ENCODE measurements around the gene USP9X.

Gene USP9X

GRCh38 chrX:41127477-41128192, 42.4 kb downstream of the USP9X start:
- DNase-seq (ENCODE audit: low spot score), result no peak
- TF ChIP-seq, protein P1, sequence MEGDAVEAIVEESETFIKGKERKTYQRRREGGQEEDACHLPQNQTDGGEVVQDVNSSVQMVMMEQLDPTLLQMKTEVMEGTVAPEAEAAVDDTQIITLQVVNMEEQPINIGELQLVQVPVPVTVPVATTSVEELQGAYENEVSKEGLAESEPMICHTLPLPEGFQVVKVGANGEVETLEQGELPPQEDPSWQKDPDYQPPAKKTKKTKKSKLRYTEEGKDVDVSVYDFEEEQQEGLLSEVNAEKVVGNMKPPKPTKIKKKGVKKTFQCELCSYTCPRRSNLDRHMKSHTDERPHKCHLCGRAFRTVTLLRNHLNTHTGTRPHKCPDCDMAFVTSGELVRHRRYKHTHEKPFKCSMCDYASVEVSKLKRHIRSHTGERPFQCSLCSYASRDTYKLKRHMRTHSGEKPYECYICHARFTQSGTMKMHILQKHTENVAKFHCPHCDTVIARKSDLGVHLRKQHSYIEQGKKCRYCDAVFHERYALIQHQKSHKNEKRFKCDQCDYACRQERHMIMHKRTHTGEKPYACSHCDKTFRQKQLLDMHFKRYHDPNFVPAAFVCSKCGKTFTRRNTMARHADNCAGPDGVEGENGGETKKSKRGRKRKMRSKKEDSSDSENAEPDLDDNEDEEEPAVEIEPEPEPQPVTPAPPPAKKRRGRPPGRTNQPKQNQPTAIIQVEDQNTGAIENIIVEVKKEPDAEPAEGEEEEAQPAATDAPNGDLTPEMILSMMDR (IDR thresholded peaks at IDR 0.05; ENCODE audit: extremely low read depth, missing control alignments), result no peak

GRCh38 chrX:41128955-41129354, 43.7 kb downstream of the USP9X start:
- no peak for DNase-seq (ENCODE audit: low spot score)
- TF ChIP-seq, protein P1 (IDR thresholded peaks at IDR 0.05; ENCODE audit: extremely low read depth, missing control alignments), result no peak

DNA sequence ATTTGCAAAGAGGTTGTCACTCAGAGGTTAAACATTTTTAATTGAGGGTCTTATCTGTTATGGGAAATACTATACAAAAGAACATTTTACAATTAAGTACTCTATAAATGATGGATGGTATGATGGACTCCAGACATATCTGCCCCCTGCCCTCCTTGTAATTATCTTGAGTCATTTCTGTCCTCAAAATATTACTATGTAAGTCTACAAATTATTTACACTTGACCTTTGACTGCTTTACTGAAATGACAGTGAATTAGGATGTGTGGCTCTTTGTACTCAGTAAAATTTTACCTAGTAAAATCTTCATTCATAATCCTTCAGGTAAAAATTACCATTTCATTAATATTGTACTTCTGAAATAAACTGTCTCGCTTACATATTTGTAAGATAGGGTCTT, 46.5 kb downstream of the USP9X start:
- TF ChIP-seq, protein P1 (IDR thresholded peaks at IDR 0.05; ENCODE audit: extremely low read depth, missing control alignments), result no peak

DNA sequence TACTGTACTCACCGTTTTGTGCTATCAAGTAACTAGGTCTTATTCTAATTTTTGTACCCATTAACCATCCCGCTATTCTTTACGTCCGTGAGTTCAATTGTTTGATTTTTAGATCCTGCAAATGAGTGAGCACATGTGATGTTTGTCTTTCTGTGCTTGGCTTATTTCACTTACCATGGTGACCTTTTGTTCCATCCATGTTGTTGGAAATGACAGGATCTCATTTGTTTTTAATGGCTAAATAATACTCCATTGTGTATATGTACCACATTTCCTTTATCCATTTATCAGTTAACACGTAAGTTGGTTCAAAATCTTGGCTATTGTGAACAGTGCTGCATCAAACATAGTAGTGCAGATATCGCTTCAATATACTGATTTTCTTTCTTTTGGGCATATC, 48.3 kb downstream of the USP9X start:
- no peak for DNase-seq (ENCODE audit: low spot score)
- TF ChIP-seq, protein P1 (IDR thresholded peaks at IDR 0.05; ENCODE audit: extremely low read depth, missing control alignments), result no peak

More for the DNA sequence above, 46.5 kb downstream of the USP9X start:
- DNase-seq (ENCODE audit: low spot score), result no peak

DNA sequence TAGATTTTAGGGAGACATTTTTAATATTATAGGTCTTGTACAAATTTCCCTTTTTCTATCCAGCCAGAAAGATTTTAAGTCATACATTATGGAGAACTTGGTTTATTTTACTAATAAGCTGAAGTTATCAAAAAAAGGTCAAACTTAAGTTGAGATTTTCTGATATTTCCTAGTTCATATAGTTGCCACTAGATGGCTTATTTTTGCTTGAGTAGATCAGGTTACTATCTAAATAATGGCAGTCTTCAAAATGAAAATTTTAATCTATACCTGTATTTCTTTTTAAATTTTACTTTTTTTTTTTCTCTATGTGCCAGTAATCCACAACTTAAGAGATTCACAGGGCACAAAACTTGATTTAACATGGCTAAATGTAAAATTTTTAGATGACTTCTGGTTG, 52.3 kb downstream of the USP9X start:
- TF ChIP-seq, protein P1 (IDR thresholded peaks at IDR 0.05; ENCODE audit: extremely low read depth, missing control alignments), result no peak
- DNase-seq (ENCODE audit: low spot score), result no peak

- TF ChIP-seq, protein P1 (IDR thresholded peaks at IDR 0.05; ENCODE audit: extremely low read depth, missing control alignments), result no peak
- no peak for DNase-seq (ENCODE audit: low spot score)
Measured at GRCh38 chrX:41142130-41142910, 57.1 kb downstream of the USP9X start.

- TF ChIP-seq, protein P1 (IDR thresholded peaks at IDR 0.05; ENCODE audit: extremely low read depth, missing control alignments), result no peak
- DNase-seq (ENCODE audit: low spot score), result no peak
Measured at GRCh38 chrX:41144873-41145272, 59.6 kb downstream of the USP9X start.
